Measurements from ENCODE around the gene RBSN. TPM values are rescaled to one million over a fixed set of nuclear protein-coding genes. Genes with fewer than 3 reads are reported as not detected.

Gene RBSN
- total RNA-seq, 2 experiments from 2014 or later = 21.3 to 21.8 TPM

GRCh38 chr3:15064299-15064834 lies 34.6 kb downstream of the RBSN start:
- POLR2A ChIA-PET = interaction anchor here (1.0 to 2.1 kb wide), 9 partner anchors 9 to 116 kb away, joined by 3 to 14 read pairs (median 4); partner anchors contain the start of gene RBSN
- ATAC-seq (ENCODE audit: low read depth) (peak; percentile 12), DNase-seq (peak; percentile 41)
- Mint-ChIP-seq H3K36me3 (peaks cover 7% of the 10 kb centered on the region), H3K4me3 (peak overlapping the region; percentile 95), H3K9me3 (no peaks in the 10 kb centered on the region), H3K4me1 (peaks cover 16% of the 10 kb centered on the region), H3K27me3 (peaks cover 2% of the 10 kb centered on the region), H3K27ac (peak overlapping the region; percentile 95)

GRCh38 chr3:15063656-15064286 lies 35.2 kb downstream of the RBSN start:
- Mint-ChIP-seq H3K27ac (peak overlapping the region; percentile 95), H3K4me1 (peaks cover 16% of the 10 kb centered on the region), H3K4me3 (peak overlapping the region; percentile 95), H3K9me3 (no peaks in the 10 kb centered on the region), H3K36me3 (peaks cover 9% of the 10 kb centered on the region), H3K27me3 (peaks cover 2% of the 10 kb centered on the region)
- DNase-seq (no peak), ATAC-seq (ENCODE audit: low read depth) (no peak)
- POLR2A ChIA-PET = interaction anchor here (1.0 to 2.1 kb wide), 5 partner anchors 10 to 115 kb away, joined by 3 to 11 read pairs (median 4); no protein-coding TSS in a partner anchor

- Mint-ChIP-seq H3K4me3 (peak overlapping the region; percentile 95), H3K27me3 (peaks cover 2% of the 10 kb centered on the region), H3K9me3 (no peaks in the 10 kb centered on the region), H3K27ac (no peak overlapping the region), H3K36me3 (peaks cover 14% of the 10 kb centered on the region), H3K4me1 (peaks cover 16% of the 10 kb centered on the region)
- POLR2A ChIA-PET = interaction anchor here (1.0 to 1.5 kb wide), 2 partner anchors 34 to 115 kb away, joined by 3 to 4 read pairs; no protein-coding TSS in a partner anchor
- ATAC-seq (ENCODE audit: low read depth) = no peak
- DNase-seq = no peak
Observed at GRCh38 chr3:15063238-15063637, 35.7 kb downstream of the RBSN start.

- no peaks in the 10 kb centered on the region for H3K27me3 Mint-ChIP-seq
- no peak overlapping the region for H3K4me3 Mint-ChIP-seq
- POLR2A ChIA-PET = no interaction called here
- no peak for ATAC-seq (ENCODE audit: low read depth)
- peaks cover 25% of the 10 kb centered on the region for H3K36me3 Mint-ChIP-seq
- peaks cover 27% of the 10 kb centered on the region for H3K4me1 Mint-ChIP-seq
- DNase-seq = no peak
- H3K27ac Mint-ChIP-seq = peak overlapping the region; percentile 18
- no peaks in the 10 kb centered on the region for H3K9me3 Mint-ChIP-seq
Observed at GRCh38 chr3:15060029-15060428, 38.9 kb downstream of the RBSN start.

- H3K36me3 Mint-ChIP-seq = peaks cover 38% of the 10 kb centered on the region
- no peak for DNase-seq
- no peak overlapping the region for H3K4me3 Mint-ChIP-seq
- H3K27ac Mint-ChIP-seq = no peak overlapping the region
- no peak for ATAC-seq (ENCODE audit: low read depth)
- H3K27me3 Mint-ChIP-seq = no peaks in the 10 kb centered on the region
- peaks cover 1% of the 10 kb centered on the region for H3K9me3 Mint-ChIP-seq
- peaks cover 20% of the 10 kb centered on the region for H3K4me1 Mint-ChIP-seq
- POLR2A ChIA-PET = no interaction called here
Observed at GRCh38 chr3:15056676-15057404, 42.1 kb downstream of the RBSN start.

- POLR2A ChIA-PET = interaction anchor here (1.9 to 2.1 kb wide), 2 partner anchors 10 to 44 kb away, joined by 6 to 9 read pairs; partner anchors contain the start of genes MRPS25 and RBSN
- H3K4me1 Mint-ChIP-seq = peaks cover 20% of the 10 kb centered on the region
- H3K27me3 Mint-ChIP-seq = no peaks in the 10 kb centered on the region
- H3K9me3 Mint-ChIP-seq = peaks cover 1% of the 10 kb centered on the region
- H3K36me3 Mint-ChIP-seq = peaks cover 34% of the 10 kb centered on the region
- peak overlapping the region; percentile 74 for H3K27ac Mint-ChIP-seq
- peak; percentile 44 for DNase-seq
- peak overlapping the region; percentile 48 for H3K4me3 Mint-ChIP-seq
- ATAC-seq (ENCODE audit: low read depth) = peak; percentile 69
Observed at GRCh38 chr3:15055019-15055557, 43.9 kb downstream of the RBSN start.

GRCh38 chr3:15053541-15053940 lies 45.4 kb downstream of the RBSN start:
- no peak overlapping the region for H3K27ac Mint-ChIP-seq
- H3K9me3 Mint-ChIP-seq = peaks cover 1% of the 10 kb centered on the region
- H3K4me3 Mint-ChIP-seq = no peak overlapping the region
- H3K4me1 Mint-ChIP-seq = peaks cover 20% of the 10 kb centered on the region
- no peaks in the 10 kb centered on the region for H3K27me3 Mint-ChIP-seq
- POLR2A ChIA-PET = no interaction called here
- no peak for ATAC-seq (ENCODE audit: low read depth)
- no peak for DNase-seq
- peaks cover 30% of the 10 kb centered on the region for H3K36me3 Mint-ChIP-seq

- no peak for ATAC-seq (ENCODE audit: low read depth)
- peaks cover 19% of the 10 kb centered on the region for H3K4me1 Mint-ChIP-seq
- POLR2A ChIA-PET = interaction anchor here (2.5 kb wide), 1 partner anchor 12 kb away, joined by 11 read pairs; the partner anchor contains the start of gene MRPS25
- DNase-seq = no peak
- no peaks in the 10 kb centered on the region for H3K27me3 Mint-ChIP-seq
- H3K36me3 Mint-ChIP-seq = peaks cover 27% of the 10 kb centered on the region
- H3K4me3 Mint-ChIP-seq = no peak overlapping the region
- H3K9me3 Mint-ChIP-seq = peaks cover 1% of the 10 kb centered on the region
- no peak overlapping the region for H3K27ac Mint-ChIP-seq
Observed at GRCh38 chr3:15052335-15053242, 46.4 kb downstream of the RBSN start.

GRCh38 chr3:15051531-15051930 lies 47.4 kb downstream of the RBSN start:
- peaks cover 28% of the 10 kb centered on the region for H3K36me3 Mint-ChIP-seq
- H3K27me3 Mint-ChIP-seq = no peaks in the 10 kb centered on the region
- DNase-seq (peak; percentile 49), ATAC-seq (ENCODE audit: low read depth) (peak; percentile 82)
- POLR2A ChIA-PET = interaction anchor here (0.6 to 2.5 kb wide), 3 partner anchors 13 to 314 kb away, joined by 5 to 11 read pairs (median 5); partner anchors contain the start of genes MRPS25 and NR2C2
- peak overlapping the region; percentile 38 for H3K27ac Mint-ChIP-seq
- no peak overlapping the region for H3K4me3 Mint-ChIP-seq
- H3K4me1 Mint-ChIP-seq = peaks cover 19% of the 10 kb centered on the region
- H3K9me3 Mint-ChIP-seq = peaks cover 1% of the 10 kb centered on the region

- DNase-seq = no peak
- POLR2A ChIA-PET = interaction anchor here (1.2 to 2.5 kb wide), 2 partner anchors 14 to 103 kb away, joined by 5 to 11 read pairs; partner anchors contain the start of genes MRPS25 and NR2C2
- no peaks in the 10 kb centered on the region for H3K27me3 Mint-ChIP-seq
- H3K27ac Mint-ChIP-seq = no peak overlapping the region
- peaks cover 29% of the 10 kb centered on the region for H3K36me3 Mint-ChIP-seq
- no peak overlapping the region for H3K4me3 Mint-ChIP-seq
- peaks cover 1% of the 10 kb centered on the region for H3K9me3 Mint-ChIP-seq
- no peak for ATAC-seq (ENCODE audit: low read depth)
- H3K4me1 Mint-ChIP-seq = peaks cover 17% of the 10 kb centered on the region
Observed at GRCh38 chr3:15050405-15051092, 48.4 kb downstream of the RBSN start.

- POLR2A ChIA-PET = no interaction called here
- H3K27ac Mint-ChIP-seq = no peak overlapping the region
Observed at GRCh38 chr3:15049584-15049983, 49.4 kb downstream of the RBSN start.

GRCh38 chr3:15045667-15046066 lies 53.3 kb downstream of the RBSN start:
- Mint-ChIP-seq H3K36me3 (peaks cover 23% of the 10 kb centered on the region), H3K4me3 (no peak overlapping the region), H3K4me1 (peaks cover 19% of the 10 kb centered on the region)

More at GRCh38 chr3:15049584-15049983, 49.4 kb downstream of the RBSN start:
- Mint-ChIP-seq H3K4me3 (no peak overlapping the region), H3K4me1 (peaks cover 12% of the 10 kb centered on the region), H3K36me3 (peaks cover 23% of the 10 kb centered on the region), H3K9me3 (no peaks in the 10 kb centered on the region), H3K27me3 (no peaks in the 10 kb centered on the region)
- no peak for ATAC-seq (ENCODE audit: low read depth)
- no peak for DNase-seq

More at GRCh38 chr3:15045667-15046066, 53.3 kb downstream of the RBSN start:
- DNase-seq = no peak
- no peak for ATAC-seq (ENCODE audit: low read depth)
- Mint-ChIP-seq H3K9me3 (no peaks in the 10 kb centered on the region), H3K27me3 (no peaks in the 10 kb centered on the region), H3K27ac (no peak overlapping the region)
- POLR2A ChIA-PET = no interaction called here
